SH-SY5Y (cell line): ENCODE results near the gene GZF1.

Experiments used
- GATA2 ChIP-seq: IDR thresholded peaks from 2 replicates; pipeline ENCODE4 v1.6.1; 2011; ENCODE audit warnings: mild to moderate bottlenecking, low read depth, low read length
- GATA3 ChIP-seq: IDR thresholded peaks from 2 replicates; pipeline ENCODE4 v1.6.1; 2011; ENCODE audit warnings: low read depth, mild to moderate bottlenecking, low read length, moderate library complexity

- TF ChIP-seq GATA2 (no peak), GATA3 (no peak)
These were observed 18.4 kb upstream of the GZF1 start for GRCh38 chr20:23343590-23343989.
